WERI-Rb-1 (cell line): ENCODE data around the gene KDR.

ENCODE experiments used
- DNase-seq: peaks from one replicate; pipeline ENCODE4 v3.0.0-alpha.2; 2020
- H3K27ac ChIP-seq: fragments of 250-450 bp; sonication (Bioruptor Pico); 2 replicates; pipeline ENCODE4 v1.5.1; 2020; ENCODE audit warnings: mild to moderate bottlenecking, moderate library complexity
- H3K27me3 ChIP-seq: fragments of 250-450 bp; sonication (Bioruptor Pico); 2 replicates; pipeline ENCODE4 v1.5.1; 2021; ENCODE audit warnings: mild to moderate bottlenecking, low read depth, moderate library complexity; ENCODE audit not compliant: insufficient read depth, severe bottlenecking
- H3K36me3 ChIP-seq: fragments of 250-450 bp; sonication (Bioruptor Pico); 2 replicates; pipeline ENCODE4 v1.5.1; 2020; ENCODE audit warnings: mild to moderate bottlenecking, moderate library complexity
- H3K4me3 ChIP-seq: 2 replicates; pipeline ENCODE4 v1.5.1; 2011; ENCODE audit warnings: low read depth, mild to moderate bottlenecking, control low read depth, low read length
- H3K9me3 ChIP-seq: fragments of 250-450 bp; sonication (Bioruptor Pico); 2 replicates; pipeline ENCODE4 v1.5.1; 2021; ENCODE audit warnings: mild to moderate bottlenecking, moderate library complexity; ENCODE audit not compliant: severe bottlenecking
- CTCF ChIP-seq: IDR thresholded peaks from 2 replicates; pipeline ENCODE4 v1.5.1; 2011; ENCODE audit warnings: low read depth, mild to moderate bottlenecking, control low read depth, inconsistent platforms, low read length

Gene KDR

GRCh38 chr4:55031158-55031557, 94.2 kb downstream of the KDR start:
- H3K27ac ChIP-seq = no peak overlapping the region
- no peak for TF ChIP-seq CTCF
- H3K27me3 ChIP-seq = peaks cover 72% of the 10 kb centered on the region
- no peaks in the 10 kb centered on the region for H3K36me3 ChIP-seq
- no peak for DNase-seq
- H3K4me3 ChIP-seq = no peak overlapping the region
- H3K9me3 ChIP-seq = no peaks in the 10 kb centered on the region

- no peaks in the 10 kb centered on the region for H3K36me3 ChIP-seq
- no peak overlapping the region for H3K27ac ChIP-seq
- no peaks in the 10 kb centered on the region for H3K9me3 ChIP-seq
- TF ChIP-seq CTCF = no peak
- DNase-seq = no peak
- H3K4me3 ChIP-seq = no peak overlapping the region
- H3K27me3 ChIP-seq = peaks cover 72% of the 10 kb centered on the region
Measured at GRCh38 chr4:55030589-55030988, 94.8 kb downstream of the KDR start.

GRCh38 chr4:55029821-55030503, 95.4 kb downstream of the KDR start:
- Histone ChIP-seq H3K9me3 (no peaks in the 10 kb centered on the region), H3K4me3 (no peak overlapping the region), H3K27ac (no peak overlapping the region), H3K36me3 (no peaks in the 10 kb centered on the region), H3K27me3 (peaks cover 68% of the 10 kb centered on the region)
- DNase-seq = no peak
- TF ChIP-seq CTCF = no peak

- Histone ChIP-seq H3K27me3 (peaks cover 64% of the 10 kb centered on the region), H3K4me3 (no peak overlapping the region), H3K9me3 (no peaks in the 10 kb centered on the region), H3K27ac (no peak overlapping the region), H3K36me3 (no peaks in the 10 kb centered on the region)
- TF ChIP-seq CTCF = no peak
- no peak for DNase-seq
Measured at GRCh38 chr4:55029321-55029720, 96.1 kb downstream of the KDR start.
